ENCODE measurements around the gene UBE2J2. TPM values are rescaled to one million over a fixed set of nuclear protein-coding genes. Genes with fewer than 3 reads are reported as not detected.

UBE2J2 gene
- polyA plus RNA-seq, 2 of the 4 experiments (the other 2 are of a cell fraction): 21.2 to 36.2 TPM

- FAIRE-seq (no peak), ATAC-seq (no peak), DNase-seq (ENCODE audit: low read depth in 1 of 2, low spot score in 1 of 2) (no peak)
- no peaks in the 10 kb centered on the region for H3K4me1 ChIP-seq
- no peaks in the 10 kb centered on the region for H3K9me3 ChIP-seq
- H3K27ac ChIP-seq: no peak overlapping the region
- POLR2A ChIA-PET: no interaction called here
- TF ChIP-seq PHF8 (IDR thresholded peaks at IDR 0.05; ENCODE audit: borderline replicate concordance, low read depth): no peak
- no peak for TF ChIP-seq CHD2 (IDR thresholded peaks at IDR 0.05; ENCODE audit: low read length, partially characterized antibody)
- TF ChIP-seq JUNB (IDR thresholded peaks at IDR 0.05): no peak
- no peak for TF ChIP-seq ZSCAN20 (CRISPR knock-in tag; IDR thresholded peaks at IDR 0.05)
- no peak for TF ChIP-seq ZFP36 (IDR thresholded peaks at IDR 0.05; ENCODE audit: borderline replicate concordance, partially characterized antibody)
- no peak for TF ChIP-seq POLR2AphosphoS2 (conservative IDR thresholded peaks at IDR 0.05; ENCODE audit: low read length)
- no peak for TF ChIP-seq CBX2 (IDR thresholded peaks at IDR 0.05; ENCODE audit: borderline replicate concordance, low read depth)
- no peak for TF ChIP-seq JUN (IDR thresholded peaks at IDR 0.05)
- no peak for TF ChIP-seq MAFK (IDR thresholded peaks at IDR 0.05; ENCODE audit: partially characterized antibody)
- no peak for TF ChIP-seq CHD4 (IDR thresholded peaks at IDR 0.05; ENCODE audit: borderline replicate concordance)
- no peak for TF ChIP-seq ESRRA (IDR thresholded peaks at IDR 0.05; ENCODE audit: borderline replicate concordance, low read length)
- no peak for TF ChIP-seq CTCF (IDR thresholded peaks at IDR 0.05)
- TF ChIP-seq KDM1A (IDR thresholded peaks at IDR 0.05; ENCODE audit: low read depth): no peak
- no peak for TF ChIP-seq TFCP2L1 (CRISPR knock-in tag; IDR thresholded peaks at IDR 0.05)
- TF ChIP-seq SMC3 (IDR thresholded peaks at IDR 0.05): no peak
- no peak for TF ChIP-seq TP53 (CRISPR knock-in tag; IDR thresholded peaks at IDR 0.05)
- no peak overlapping the region for H3K4me3 ChIP-seq
- CTCF ChIA-PET: interaction anchor here (1.1 to 3.7 kb wide), 3 partner anchors 15 to 191 kb away, joined by 3 to 17 read pairs (median 17); partner anchors contain the start of gene SCNN1D
- WGBS (ENCODE audit: missing lambda C conversion rate): 95% methylated on average over 22 of the region's 94 CpGs
- H3K4me2 ChIP-seq: no peak overlapping the region
Observed at GRCh38 chr1:1293263-1294249, 19.9 kb upstream of the UBE2J2 start.

- ChIA-PET CTCF (interaction anchor here (1.1 to 3.7 kb wide), 9 partner anchors 15 to 310 kb away, joined by 3 to 72 read pairs (median 11); partner anchors contain the start of genes PERM1 and SCNN1D), POLR2A (no interaction called here)
- H3K9me3 ChIP-seq: no peaks in the 10 kb centered on the region
- H3K4me2 ChIP-seq: no peak overlapping the region
- WGBS (ENCODE audit: missing lambda C conversion rate): 91% methylated on average over 7 of the region's 18 CpGs
- no peak overlapping the region for H3K4me3 ChIP-seq
- TF ChIP-seq POLR2A (IDR thresholded peaks at IDR 0.05; ENCODE audit: low read length) (no peak), BCL3 (IDR thresholded peaks at IDR 0.05) (no peak), NR3C1 (IDR thresholded peaks at IDR 0.05) (no peak), EHF (CRISPR knock-in tag; IDR thresholded peaks at IDR 0.05) (no peak), HOXA7 (CRISPR knock-in tag; IDR thresholded peaks at IDR 0.05) (no peak), KDM1A (IDR thresholded peaks at IDR 0.05; ENCODE audit: low read depth) (no peak), ZC3H11A (IDR thresholded peaks at IDR 0.05) (no peak)
- no peaks in the 10 kb centered on the region for H3K4me1 ChIP-seq
- ATAC-seq (no peak), FAIRE-seq (no peak), DNase-seq (ENCODE audit: low read depth in 1 of 2, low spot score in 1 of 2) (no peak)
- no peak overlapping the region for H3K27ac ChIP-seq
Observed at GRCh38 chr1:1292851-1293250, 19.2 kb upstream of the UBE2J2 start.
